C4-2B (cell line): ENCODE data around the gene UBASH3B.

ENCODE experiments used
- ZFX ChIP-seq: fragments of 450-650 bp; IDR thresholded peaks from 2 replicates; pipeline ENCODE4 v1.6.1; 2017
- TF ChIP-seq, protein P1 (sequence below): fragments of 450-650 bp; conservative IDR thresholded peaks from 2 replicates; pipeline ENCODE4 v1.5.1; 2017; ENCODE audit warnings: mild to moderate bottlenecking

DNA sequence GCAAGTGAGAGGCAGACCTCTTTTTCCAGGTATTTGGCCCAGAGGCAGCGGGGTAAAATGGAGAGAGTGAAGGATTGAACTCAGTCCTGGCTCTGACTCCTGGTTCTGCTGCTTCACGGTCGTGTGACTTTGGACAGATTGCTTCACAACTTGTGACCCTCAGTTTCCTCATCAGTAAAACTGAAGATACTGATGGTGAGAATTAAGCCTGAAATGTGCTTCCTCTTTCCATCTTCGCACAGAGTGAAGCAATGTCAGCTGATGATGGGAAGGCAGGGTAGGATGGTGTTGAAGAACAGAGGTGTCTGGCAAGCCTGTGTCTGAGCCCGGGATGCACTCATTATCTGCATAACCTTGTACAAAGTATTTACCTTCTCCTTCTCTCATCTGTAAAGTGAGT is 59.0 kb downstream of the UBASH3B start:
- TF ChIP-seq, protein P1, sequence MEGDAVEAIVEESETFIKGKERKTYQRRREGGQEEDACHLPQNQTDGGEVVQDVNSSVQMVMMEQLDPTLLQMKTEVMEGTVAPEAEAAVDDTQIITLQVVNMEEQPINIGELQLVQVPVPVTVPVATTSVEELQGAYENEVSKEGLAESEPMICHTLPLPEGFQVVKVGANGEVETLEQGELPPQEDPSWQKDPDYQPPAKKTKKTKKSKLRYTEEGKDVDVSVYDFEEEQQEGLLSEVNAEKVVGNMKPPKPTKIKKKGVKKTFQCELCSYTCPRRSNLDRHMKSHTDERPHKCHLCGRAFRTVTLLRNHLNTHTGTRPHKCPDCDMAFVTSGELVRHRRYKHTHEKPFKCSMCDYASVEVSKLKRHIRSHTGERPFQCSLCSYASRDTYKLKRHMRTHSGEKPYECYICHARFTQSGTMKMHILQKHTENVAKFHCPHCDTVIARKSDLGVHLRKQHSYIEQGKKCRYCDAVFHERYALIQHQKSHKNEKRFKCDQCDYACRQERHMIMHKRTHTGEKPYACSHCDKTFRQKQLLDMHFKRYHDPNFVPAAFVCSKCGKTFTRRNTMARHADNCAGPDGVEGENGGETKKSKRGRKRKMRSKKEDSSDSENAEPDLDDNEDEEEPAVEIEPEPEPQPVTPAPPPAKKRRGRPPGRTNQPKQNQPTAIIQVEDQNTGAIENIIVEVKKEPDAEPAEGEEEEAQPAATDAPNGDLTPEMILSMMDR: no peak
- TF ChIP-seq ZFX: no peak
